HepG2 (cell line): Measurements from ENCODE around the gene TBC1D5. TPM values are rescaled to one million over a fixed set of nuclear protein-coding genes. Genes with fewer than 3 reads are reported as not detected.

ENCODE experiments used
- ATAC-seq: fragments of 200-7000 bp; cut with Tn5 transposase; 3 replicates; pipeline ENCODE4 v1.9.1; 2020; ENCODE audit warnings: mild to moderate bottlenecking, moderate library complexity
- BruUV-seq: library from RNA; stranded (reverse); fragments of 400-500 nt; replicated peaks from 2 replicates; lab custom pipeline; 2021; lab: Mats Ljungman, UMichigan
- CTCF ChIA-PET: fragments of 300-600 bp; formaldehyde crosslinking; extraction: SDS; loops from one replicate; lab custom pipeline; 2021; ENCODE audit warnings: low total read pairs, inconsistent platforms, low intra/inter-chr PET ratio; lab: Yijun Ruan, JAX
- POLR2A ChIA-PET: fragments of 350-600 bp; sonication (Branson Sonifier 250); formaldehyde crosslinking; loops from one replicate; lab custom pipeline; 2020; ENCODE audit warnings: antibody characterized with exemption, inconsistent platforms; lab: Yijun Ruan, JAX
- DNase-seq: peaks from one replicate; pipeline ENCODE4 v3.0.0-alpha.2; 2015; ENCODE audit warnings: low spot score
- FAIRE-seq: peaks from 3 replicates; lab custom pipeline; 2011; peaks lifted over from hg19 to GRCh38; lab: Jason Lieb, UNC
- H2AFZ ChIP-seq: one replicate; pipeline ENCODE4 v1.6.1; 2011; ENCODE audit warnings: low read length, inconsistent platforms
- H3K27ac ChIP-seq: fragments of 300-600 bp; 3 replicates; pipeline ENCODE4 v1.8.0; 2011; ENCODE audit warnings: mixed run types, mild to moderate bottlenecking, mixed read lengths, low read length, inconsistent platforms; ENCODE audit not compliant: insufficient read depth; ENCODE audit errors: extremely low read length
- H3K27me3 ChIP-seq, 2 experiments: fragments of 200-600 bp in 1 of 2; 2 replicates in 1 of 2; 3 replicates in 1 of 2; pipeline versions ENCODE4 v1.6.0 to v1.8.0; 2011; ENCODE audit warnings: low read length in 2 of 2, mild to moderate bottlenecking in 2 of 2, moderate library complexity in 2 of 2, inconsistent platforms in 1 of 2; ENCODE audit not compliant: insufficient read depth in 2 of 2, control insufficient read depth in 1 of 2
- H3K36me3 ChIP-seq, 2 experiments: fragments of 200-600 bp in 1 of 2; replicated peaks in 1 of 2; 2 replicates in 1 of 2; 3 replicates in 1 of 2; pipeline versions ENCODE4 v1.5.1 to v1.8.0; 2011; ENCODE audit warnings: low read length in 2 of 2, inconsistent platforms in 1 of 2; ENCODE audit not compliant: insufficient read depth in 2 of 2, control insufficient read depth in 1 of 2
- H3K4me1 ChIP-seq: 2 replicates; pipeline ENCODE4 v1.5.1; 2012; ENCODE audit warnings: low read length, inconsistent platforms; ENCODE audit not compliant: insufficient read depth
- H3K4me2 ChIP-seq: 2 replicates; pipeline ENCODE4 v1.6.0; 2011; ENCODE audit warnings: low read depth, low read length, inconsistent platforms
- H3K4me3 ChIP-seq, 3 experiments: fragments of 200-600 bp in 1 of 3; sonication (generic), shearing (Covaris generic) in 1 of 3; replicated peaks in 1 of 3; 2 replicates each; pipeline ENCODE4 v1.5.1; 2011 to 2016; ENCODE audit warnings: low read length in 3 of 3, inconsistent platforms in 2 of 3, low read depth in 2 of 3, mild to moderate bottlenecking in 2 of 3, control low read depth in 1 of 3, mixed read lengths in 1 of 3; ENCODE audit not compliant: insufficient read depth in 1 of 3
- H3K79me2 ChIP-seq: one replicate; pipeline ENCODE4 v1.6.1; 2011; ENCODE audit warnings: low read length, inconsistent platforms; ENCODE audit not compliant: insufficient read depth
- H3K9ac ChIP-seq: 2 replicates; pipeline ENCODE4 v1.6.0; 2011; ENCODE audit warnings: mild to moderate bottlenecking, low read depth, low read length, inconsistent platforms; ENCODE audit not compliant: insufficient read depth
- H3K9me3 ChIP-seq: 2 replicates; pipeline ENCODE4 v1.5.1; 2012; ENCODE audit warnings: mild to moderate bottlenecking, low read length
- H4K20me1 ChIP-seq: 2 replicates; pipeline ENCODE4 v1.6.0; 2011; ENCODE audit warnings: inconsistent platforms, mild to moderate bottlenecking, low read length, moderate library complexity; ENCODE audit not compliant: insufficient read depth
- GTF3A ChIP-seq: sonication (generic); formaldehyde crosslinking; conservative IDR thresholded peaks from 2 replicates; pipeline ENCODE4 v1.4.0; 2020; ENCODE audit warnings: mild to moderate bottlenecking, missing genetic modification reagents
- RELA ChIP-seq: sonication (generic); formaldehyde crosslinking; IDR thresholded peaks from 2 replicates; pipeline ENCODE4 v1.4.0; 2020; ENCODE audit warnings: missing genetic modification reagents
- THYN1 ChIP-seq: sonication (generic); formaldehyde crosslinking; IDR thresholded peaks from 2 replicates; pipeline ENCODE4 v1.8.1; 2023; ENCODE audit warnings: low read depth, mild to moderate bottlenecking, moderate library complexity, missing genetic modification reagents, borderline replicate concordance
- WIZ ChIP-seq: sonication (generic); formaldehyde crosslinking; IDR thresholded peaks from 2 replicates; pipeline ENCODE4 v1.5.1; 2020; ENCODE audit warnings: mild to moderate bottlenecking, missing genetic modification reagents
- ZNF24 ChIP-seq: fragments of 450-650 bp; IDR thresholded peaks from 2 replicates; pipeline ENCODE4 v1.6.1; 2017; ENCODE audit warnings: antibody characterized with exemption, mild to moderate bottlenecking
- ZNF343 ChIP-seq: sonication (generic); formaldehyde crosslinking; IDR thresholded peaks from 2 replicates; pipeline ENCODE4 v1.4.0; 2020; ENCODE audit warnings: mild to moderate bottlenecking, missing genetic modification reagents
- ZNF563 ChIP-seq: sonication (generic); formaldehyde crosslinking; IDR thresholded peaks from 2 replicates; pipeline ENCODE4 v1.8.0; 2022; ENCODE audit warnings: mild to moderate bottlenecking, moderate library complexity, missing genetic modification reagents
- ZNF605 ChIP-seq: sonication (generic); formaldehyde crosslinking; IDR thresholded peaks from 2 replicates; pipeline ENCODE4 v1.8.0; 2022; ENCODE audit warnings: mild to moderate bottlenecking, missing genetic modification reagents
- ZSCAN22 ChIP-seq: sonication (generic); formaldehyde crosslinking; IDR thresholded peaks from 2 replicates; pipeline ENCODE4 v1.4.0; 2020; ENCODE audit warnings: mild to moderate bottlenecking, missing genetic modification reagents
- WGBS: methylation state at CpG from one replicate; pipeline ENCODE4 v1.1.6; 2017; ENCODE audit warnings: low lambda C conversion rate; 5-methylcytosine and 5-hydroxymethylcytosine counted together
- in situ Hi-C: cut with HindIII; loops from 2 replicates; pipeline ENCODE4 v1.10.0; 2017; ENCODE audit warnings: low pct_unique_long_range_greater_than_20kb; ENCODE audit not compliant: extremely low pct_ligation_motif_present
- intact Hi-C: fragments of 100-400 bp; cut with micrococcal nuclease; formaldehyde crosslinking; loops from one replicate; pipeline ENCODE4 v1.10.0; 2022; ENCODE audit not compliant: unreplicated experiment
- polyA plus RNA-seq, 8 experiments: library from polyadenylated mRNA; depleted of rRNA in 3 of 8; stranded (reverse) in 7 of 8; unstranded in 1 of 8; fragments of >200 nt; fragmentation: Illumina TruSeq in 4 of 8; extraction: Trizol in 4 of 8; gene quantifications; 2 replicates each; pipeline versions ENCODE4 v1.2.1 to v1.2.3, GENCODE V29; 2011 to 2016; ENCODE audit warnings: low read depth in 4 of 8, missing spikeins in 1 of 8, mixed read lengths in 1 of 8; ENCODE audit not compliant: insufficient read depth in 1 of 8
- total RNA-seq, 5 experiments: library from RNA; depleted of rRNA; stranded (reverse); fragments of >200 nt; fragmentation: Illumina TruSeq; extraction: Trizol; gene quantifications; 2 replicates each; pipeline ENCODE4 v1.2.3, GENCODE V29; 2016; ENCODE audit warnings: low read depth in 1 of 5
- TF ChIP-seq, protein P1 (sequence below): sonication (generic); formaldehyde crosslinking; IDR thresholded peaks from 2 replicates; pipeline ENCODE4 v1.8.1; 2023; ENCODE audit warnings: mild to moderate bottlenecking, missing genetic modification reagents
- TF ChIP-seq, protein P2 (sequence below): sonication (generic); formaldehyde crosslinking; IDR thresholded peaks from 2 replicates; pipeline ENCODE4 v1.5.1; 2020; ENCODE audit warnings: missing genetic modification reagents, mild to moderate bottlenecking, borderline replicate concordance
- TF ChIP-seq, protein P3 (sequence below), 2 experiments: sonication (generic) in 1 of 2; formaldehyde crosslinking in 1 of 2; IDR thresholded peaks; 2 replicates each; pipeline versions ENCODE4 v1.6.1 to v1.9.0; 2014 to 2022; ENCODE audit warnings: antibody characterized with exemption in 1 of 2, borderline replicate concordance in 1 of 2, inconsistent platforms in 1 of 2, low read depth in 1 of 2, missing genetic modification reagents in 1 of 2

Gene TBC1D5
- total and polyA plus RNA-seq, 2 of the 13 experiments (the other 11 are each of a cell fraction or from before 2014, with no cell fraction given), result 19.2 to 33.3 TPM

DNA sequence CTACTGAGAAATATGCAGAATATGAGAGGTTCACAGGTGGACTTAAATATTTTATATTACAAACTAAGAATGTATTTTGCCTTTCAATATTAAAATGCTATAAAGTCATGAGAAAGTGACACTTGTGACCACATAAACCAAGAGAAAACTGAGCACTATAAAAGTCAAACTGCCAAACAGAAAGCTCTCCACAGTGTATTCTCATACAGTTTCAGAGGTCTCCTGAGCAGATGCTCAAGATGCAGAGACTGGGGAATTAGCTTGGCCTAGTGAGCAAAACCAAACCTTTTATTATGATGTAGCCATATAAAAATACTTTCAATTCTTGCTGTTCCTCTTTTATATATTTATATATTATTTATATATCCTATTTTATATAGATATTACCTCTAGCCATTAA, 227.8 kb downstream of the TBC1D5 start (continued):
- TF ChIP-seq, protein P1, sequence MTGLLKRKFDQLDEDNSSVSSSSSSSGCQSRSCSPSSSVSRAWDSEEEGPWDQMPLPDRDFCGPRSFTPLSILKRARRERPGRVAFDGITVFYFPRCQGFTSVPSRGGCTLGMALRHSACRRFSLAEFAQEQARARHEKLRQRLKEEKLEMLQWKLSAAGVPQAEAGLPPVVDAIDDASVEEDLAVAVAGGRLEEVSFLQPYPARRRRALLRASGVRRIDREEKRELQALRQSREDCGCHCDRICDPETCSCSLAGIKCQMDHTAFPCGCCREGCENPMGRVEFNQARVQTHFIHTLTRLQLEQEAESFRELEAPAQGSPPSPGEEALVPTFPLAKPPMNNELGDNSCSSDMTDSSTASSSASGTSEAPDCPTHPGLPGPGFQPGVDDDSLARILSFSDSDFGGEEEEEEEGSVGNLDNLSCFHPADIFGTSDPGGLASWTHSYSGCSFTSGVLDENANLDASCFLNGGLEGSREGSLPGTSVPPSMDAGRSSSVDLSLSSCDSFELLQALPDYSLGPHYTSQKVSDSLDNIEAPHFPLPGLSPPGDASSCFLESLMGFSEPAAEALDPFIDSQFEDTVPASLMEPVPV (CRISPR knock-in tag), result no peak
- TF ChIP-seq THYN1 (CRISPR knock-in tag), result no peak
- TF ChIP-seq, all 625 proteins: peak for 0

DNA sequence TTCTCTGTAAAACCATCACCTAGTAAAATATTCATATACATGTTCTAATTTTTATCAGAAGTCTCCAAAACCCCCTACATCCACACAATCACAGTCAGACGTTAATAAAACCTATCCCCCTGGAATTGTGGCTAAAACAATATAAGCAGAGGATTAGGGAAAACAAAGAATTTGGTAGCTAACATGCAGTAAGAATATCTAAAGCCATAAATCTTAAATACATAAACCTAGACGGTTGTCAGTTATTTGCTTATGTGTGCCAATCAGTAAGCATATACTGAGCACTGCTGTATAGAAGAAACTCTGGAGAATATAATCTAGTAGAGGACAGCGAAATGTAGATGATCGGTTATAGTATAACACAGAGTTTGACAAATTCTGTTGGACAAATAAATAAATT, 232.2 kb downstream of the TBC1D5 start:
- Histone ChIP-seq H3K27me3 (no peaks in the 10 kb centered on the region), H2AFZ (no peak overlapping the region), H3K9ac (no peak overlapping the region), H3K4me2 (no peak overlapping the region), H3K9me3 (no peaks in the 10 kb centered on the region), H4K20me1 (no peaks in the 10 kb centered on the region), H3K36me3 (no peaks in the 10 kb centered on the region), H3K27ac (no peak overlapping the region), H3K79me2 (no peaks in the 10 kb centered on the region), H3K4me1 (no peaks in the 10 kb centered on the region), H3K4me3 (no peak overlapping the region)
- 85% methylated on average over 4 of the region's 4 CpGs for WGBS
- no TSS peak for BruUV-seq
- no peak for FAIRE-seq
- TF ChIP-seq GTF3A (CRISPR knock-in tag), result no peak
- TF ChIP-seq ZNF343 (CRISPR knock-in tag), result no peak
- TF ChIP-seq, protein P2, sequence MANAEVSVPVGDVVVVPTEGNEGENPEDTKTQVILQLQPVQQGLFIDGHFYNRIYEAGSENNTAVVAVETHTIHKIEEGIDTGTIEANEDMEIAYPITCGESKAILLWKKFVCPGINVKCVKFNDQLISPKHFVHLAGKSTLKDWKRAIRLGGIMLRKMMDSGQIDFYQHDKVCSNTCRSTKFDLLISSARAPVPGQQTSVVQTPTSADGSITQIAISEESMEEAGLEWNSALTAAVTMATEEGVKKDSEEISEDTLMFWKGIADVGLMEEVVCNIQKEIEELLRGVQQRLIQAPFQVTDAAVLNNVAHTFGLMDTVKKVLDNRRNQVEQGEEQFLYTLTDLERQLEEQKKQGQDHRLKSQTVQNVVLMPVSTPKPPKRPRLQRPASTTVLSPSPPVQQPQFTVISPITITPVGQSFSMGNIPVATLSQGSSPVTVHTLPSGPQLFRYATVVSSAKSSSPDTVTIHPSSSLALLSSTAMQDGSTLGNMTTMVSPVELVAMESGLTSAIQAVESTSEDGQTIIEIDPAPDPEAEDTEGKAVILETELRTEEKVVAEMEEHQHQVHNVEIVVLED (CRISPR knock-in tag), result no peak
- TF ChIP-seq, protein P1 (CRISPR knock-in tag), result no peak
- no peak for TF ChIP-seq ZNF24
- TF ChIP-seq ZSCAN22 (CRISPR knock-in tag), result no peak
- TF ChIP-seq ZNF563 (CRISPR knock-in tag), result no peak
- TF ChIP-seq RELA, result no peak
- no peak for TF ChIP-seq ZNF605
- TF ChIP-seq, protein P3, sequence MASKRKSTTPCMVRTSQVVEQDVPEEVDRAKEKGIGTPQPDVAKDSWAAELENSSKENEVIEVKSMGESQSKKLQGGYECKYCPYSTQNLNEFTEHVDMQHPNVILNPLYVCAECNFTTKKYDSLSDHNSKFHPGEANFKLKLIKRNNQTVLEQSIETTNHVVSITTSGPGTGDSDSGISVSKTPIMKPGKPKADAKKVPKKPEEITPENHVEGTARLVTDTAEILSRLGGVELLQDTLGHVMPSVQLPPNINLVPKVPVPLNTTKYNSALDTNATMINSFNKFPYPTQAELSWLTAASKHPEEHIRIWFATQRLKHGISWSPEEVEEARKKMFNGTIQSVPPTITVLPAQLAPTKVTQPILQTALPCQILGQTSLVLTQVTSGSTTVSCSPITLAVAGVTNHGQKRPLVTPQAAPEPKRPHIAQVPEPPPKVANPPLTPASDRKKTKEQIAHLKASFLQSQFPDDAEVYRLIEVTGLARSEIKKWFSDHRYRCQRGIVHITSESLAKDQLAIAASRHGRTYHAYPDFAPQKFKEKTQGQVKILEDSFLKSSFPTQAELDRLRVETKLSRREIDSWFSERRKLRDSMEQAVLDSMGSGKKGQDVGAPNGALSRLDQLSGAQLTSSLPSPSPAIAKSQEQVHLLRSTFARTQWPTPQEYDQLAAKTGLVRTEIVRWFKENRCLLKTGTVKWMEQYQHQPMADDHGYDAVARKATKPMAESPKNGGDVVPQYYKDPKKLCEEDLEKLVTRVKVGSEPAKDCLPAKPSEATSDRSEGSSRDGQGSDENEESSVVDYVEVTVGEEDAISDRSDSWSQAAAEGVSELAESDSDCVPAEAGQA (IDR thresholded peaks at IDR 0.05; ENCODE audit: low read depth), result no peak
- TF ChIP-seq, protein P3 (CRISPR knock-in tag; IDR thresholded peaks at IDR 0.05; ENCODE audit: borderline replicate concordance), result no peak
- TF ChIP-seq WIZ (CRISPR knock-in tag), result no peak
- no peak for DNase-seq
- POLR2A ChIA-PET, result no interaction called here
- in situ Hi-C loops (no loop called here), intact Hi-C loops (no loop called here)
- CTCF ChIA-PET, result no interaction called here
- ATAC-seq, result no peak
